Uterus (tissue), 2 donors: ENCODE data around the gene LRCOL1.

Source experiments
- POLR2A ChIP-seq, 2 donors: fragments of 450-650 bp; IDR thresholded peaks; one replicate each; pipeline ENCODE4 v1.6.1; 2016; ENCODE audit warnings: antibody characterized with exemption in 2 of 2, mild to moderate bottlenecking in 1 of 2, moderate library complexity in 1 of 2
- TF ChIP-seq, protein P1 (sequence below), 4 experiments: fragments of 200-600 bp in 2 of 4; fragments of 450-650 bp in 2 of 4; sonication (generic) in 2 of 4; IDR thresholded peaks; one replicate each; pipeline ENCODE4 v1.5.1; 2016 to 2019; ENCODE audit warnings: antibody characterized with exemption in 4 of 4, mild to moderate bottlenecking in 2 of 4, moderate library complexity in 1 of 4

DNA sequence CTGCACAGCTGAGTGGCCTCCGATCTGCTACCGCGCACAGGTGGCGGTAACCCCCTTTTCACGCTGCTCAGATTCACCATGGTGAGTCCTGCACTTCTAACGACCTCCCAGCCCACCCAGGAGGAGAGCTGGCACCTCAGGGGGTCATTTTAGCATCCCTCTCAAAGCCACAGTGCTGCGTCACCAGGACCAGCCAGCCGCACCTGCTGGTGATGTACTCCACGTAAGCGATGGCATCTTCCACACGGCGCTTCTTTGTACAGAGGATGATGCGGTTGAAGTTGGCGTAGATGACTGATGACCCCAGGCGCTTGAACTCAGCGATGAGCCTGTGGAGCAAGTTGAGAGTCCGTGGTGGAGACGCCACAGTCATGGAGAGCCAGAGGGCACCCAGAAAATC is 27.4 kb upstream of the LRCOL1 start:
- TF ChIP-seq, protein P1, sequence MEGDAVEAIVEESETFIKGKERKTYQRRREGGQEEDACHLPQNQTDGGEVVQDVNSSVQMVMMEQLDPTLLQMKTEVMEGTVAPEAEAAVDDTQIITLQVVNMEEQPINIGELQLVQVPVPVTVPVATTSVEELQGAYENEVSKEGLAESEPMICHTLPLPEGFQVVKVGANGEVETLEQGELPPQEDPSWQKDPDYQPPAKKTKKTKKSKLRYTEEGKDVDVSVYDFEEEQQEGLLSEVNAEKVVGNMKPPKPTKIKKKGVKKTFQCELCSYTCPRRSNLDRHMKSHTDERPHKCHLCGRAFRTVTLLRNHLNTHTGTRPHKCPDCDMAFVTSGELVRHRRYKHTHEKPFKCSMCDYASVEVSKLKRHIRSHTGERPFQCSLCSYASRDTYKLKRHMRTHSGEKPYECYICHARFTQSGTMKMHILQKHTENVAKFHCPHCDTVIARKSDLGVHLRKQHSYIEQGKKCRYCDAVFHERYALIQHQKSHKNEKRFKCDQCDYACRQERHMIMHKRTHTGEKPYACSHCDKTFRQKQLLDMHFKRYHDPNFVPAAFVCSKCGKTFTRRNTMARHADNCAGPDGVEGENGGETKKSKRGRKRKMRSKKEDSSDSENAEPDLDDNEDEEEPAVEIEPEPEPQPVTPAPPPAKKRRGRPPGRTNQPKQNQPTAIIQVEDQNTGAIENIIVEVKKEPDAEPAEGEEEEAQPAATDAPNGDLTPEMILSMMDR (IDR thresholded peaks at IDR 0.05): no peak
- no peak for TF ChIP-seq POLR2A (IDR thresholded peaks at IDR 0.05)
